Left hindlimb (tissue), 1 donor: Measurements from ENCODE around the gene CUL7.
"Not testable (repeated sequence)": the region's sequence is repeated elsewhere in the genome, so short reads cannot be mapped to it uniquely, and the experiment has no call there.

Source experiments
- DNase-seq: peaks from one replicate; pipeline ENCODE4 v3.0.0-alpha.2; 2018

CUL7 gene

GRCh38 chr6:43013097-43013842 lies 40.4 kb downstream of the CUL7 start:
- DNase-seq = no peak

GRCh38 chr6:43012364-43012763 lies 41.3 kb downstream of the CUL7 start:
- no peak for DNase-seq

- no peak for DNase-seq
Observed at GRCh38 chr6:43011207-43011606, 42.4 kb downstream of the CUL7 start.

GRCh38 chr6:43009124-43009523 lies 44.5 kb downstream of the CUL7 start:
- DNase-seq = no peak

- DNase-seq = no peak
Observed at GRCh38 chr6:43007126-43007525, 46.5 kb downstream of the CUL7 start.

- no peak for DNase-seq
Observed at GRCh38 chr6:43006251-43006650, 47.4 kb downstream of the CUL7 start.

- DNase-seq = no peak
Observed at GRCh38 chr6:43005844-43006243, 47.8 kb downstream of the CUL7 start.

GRCh38 chr6:43001843-43002242 lies 51.8 kb downstream of the CUL7 start:
- DNase-seq = no peak

GRCh38 chr6:42998205-42998604 lies 55.4 kb downstream of the CUL7 start:
- DNase-seq = not testable (repeated sequence)

- DNase-seq = no peak
Observed at GRCh38 chr6:42996513-42996912, 57.1 kb downstream of the CUL7 start.

- DNase-seq = no peak
Observed at GRCh38 chr6:42993445-42993844, 60.2 kb downstream of the CUL7 start.

GRCh38 chr6:42989923-42990322 lies 63.7 kb downstream of the CUL7 start:
- DNase-seq = no peak

GRCh38 chr6:42988486-42989020 lies 65.1 kb downstream of the CUL7 start:
- DNase-seq = no peak
